IMR-90 (cell line): ENCODE results near the gene CCM2. TPM values are rescaled to one million over a fixed set of nuclear protein-coding genes. Genes with fewer than 3 reads are reported as not detected.
A peak's percentile ranks its signal among the peaks of the same experiment; 100 is the strongest.

ENCODE experiments used
- ATAC-seq: fragments of 200-7000 bp; cut with Tn5 transposase; 2 replicates; pipeline ENCODE4 v1.9.1; 2020; ENCODE audit warnings: low read depth, mild to moderate bottlenecking, moderate library complexity
- BruUV-seq: library from RNA; stranded (reverse); fragments of 400-500 nt; replicated peaks from 2 replicates; lab custom pipeline; 2021; lab: Mats Ljungman, UMichigan
- CTCF ChIA-PET: fragments of 300-600 bp; formaldehyde crosslinking; extraction: SDS; loops from one replicate; lab custom pipeline; 2021; ENCODE audit warnings: antibody characterized with exemption; lab: Yijun Ruan, JAX
- POLR2A ChIA-PET: fragments of 300-600 bp; sonication (Branson Sonifier 250); formaldehyde crosslinking; loops from one replicate; lab custom pipeline; 2022; ENCODE audit warnings: antibody characterized with exemption; ENCODE audit not compliant: unreplicated experiment; lab: Charles Lee
- DNase-seq: peaks from one replicate; pipeline ENCODE4 v3.0.0; 2013
- H2AFZ ChIP-seq: replicated peaks from 2 replicates; pipeline ENCODE3; 2013; ENCODE audit warnings: low read length, mild to moderate bottlenecking; ENCODE audit not compliant: poor library complexity
- H2AK5ac ChIP-seq: 2 replicates; pipeline ENCODE4 v1.6.1; 2013; ENCODE audit warnings: low read depth, low read length, inconsistent platforms
- H2AK9ac ChIP-seq: replicated peaks from 2 replicates; pipeline ENCODE3; 2013; ENCODE audit warnings: mild to moderate bottlenecking, low read depth, low read length, moderate library complexity; ENCODE audit not compliant: poor library complexity
- H2BK120ac ChIP-seq: 2 replicates; pipeline ENCODE4 v1.6.1; 2013; ENCODE audit warnings: low read depth, low read length, inconsistent platforms
- H2BK15ac ChIP-seq: 3 replicates; pipeline ENCODE4 v1.6.1; 2013; ENCODE audit warnings: low read depth, low read length, inconsistent platforms
- H2BK20ac ChIP-seq: 2 replicates; pipeline ENCODE4 v1.6.1; 2013; ENCODE audit warnings: low read depth, mild to moderate bottlenecking, inconsistent platforms, low read length, moderate library complexity
- H2BK5ac ChIP-seq: 2 replicates; pipeline ENCODE4 v1.6.1; 2013; ENCODE audit warnings: mild to moderate bottlenecking, low read depth, low read length, inconsistent platforms; ENCODE audit not compliant: poor library complexity, severe bottlenecking
- H3K14ac ChIP-seq: replicated peaks from 2 replicates; pipeline ENCODE4 v1.6.1; 2013; ENCODE audit warnings: low read depth, low read length, inconsistent platforms
- H3K18ac ChIP-seq: 2 replicates; pipeline ENCODE4 v1.6.1; 2013; ENCODE audit warnings: low read depth, low read length, control low read depth
- H3K23ac ChIP-seq: 2 replicates; pipeline ENCODE4 v1.6.1; 2013; ENCODE audit warnings: low read depth, low read length, inconsistent platforms
- H3K27ac ChIP-seq: 2 replicates; pipeline ENCODE4 v1.5.1; 2013; ENCODE audit warnings: mild to moderate bottlenecking, control low read depth, low read length; ENCODE audit not compliant: insufficient read depth
- H3K27me3 ChIP-seq: 2 replicates; pipeline ENCODE4 v1.6.1; 2013; ENCODE audit warnings: low read length; ENCODE audit not compliant: control insufficient read depth, insufficient read depth
- H3K36me3 ChIP-seq: 2 replicates; pipeline ENCODE4 v1.6.1; 2013; ENCODE audit warnings: low read length, mixed read lengths; ENCODE audit not compliant: control insufficient read depth, insufficient read depth
- H3K4ac ChIP-seq: 2 replicates; pipeline ENCODE4 v1.6.1; 2013; ENCODE audit warnings: low read depth, low read length, inconsistent platforms
- H3K4me1 ChIP-seq: 2 replicates; pipeline ENCODE4 v1.6.1; 2013; ENCODE audit warnings: low read length, mixed read lengths; ENCODE audit not compliant: control insufficient read depth, insufficient read depth
- H3K4me2 ChIP-seq: 2 replicates; pipeline ENCODE4 v1.6.1; 2013; ENCODE audit warnings: low read depth, mild to moderate bottlenecking, control low read depth, low read length, moderate library complexity
- H3K4me3 ChIP-seq: 2 replicates; pipeline ENCODE4 v1.5.1; 2013; ENCODE audit warnings: low read depth, mild to moderate bottlenecking, control low read depth, low read length, moderate library complexity; ENCODE audit not compliant: insufficient read depth
- H3K56ac ChIP-seq: 2 replicates; pipeline ENCODE4 v1.6.1; 2013; ENCODE audit warnings: low read length, inconsistent platforms; ENCODE audit not compliant: insufficient read depth; ENCODE audit errors: extremely low read depth
- H3K79me1 ChIP-seq, 2 experiments: 2 replicates each; pipeline ENCODE4 v1.6.1; 2013; ENCODE audit warnings: low read length in 2 of 2, inconsistent platforms in 1 of 2, low read depth in 1 of 2
- H3K9ac ChIP-seq: 2 replicates; pipeline ENCODE4 v1.6.1; 2013; ENCODE audit warnings: low read depth, low read length, control low read depth
- H3K9me1 ChIP-seq: 2 replicates; pipeline ENCODE4 v1.6.1; 2013; ENCODE audit warnings: low read length, inconsistent platforms; ENCODE audit not compliant: insufficient read depth
- H3K9me3 ChIP-seq: 2 replicates; pipeline ENCODE4 v1.6.1; 2013; ENCODE audit warnings: low read length; ENCODE audit not compliant: control insufficient read depth, insufficient read depth
- H4K20me1 ChIP-seq: 2 replicates; pipeline ENCODE4 v1.6.1; 2013; ENCODE audit warnings: low read length, inconsistent platforms; ENCODE audit not compliant: insufficient read depth
- H4K5ac ChIP-seq: 2 replicates; pipeline ENCODE4 v1.6.1; 2013; ENCODE audit warnings: mild to moderate bottlenecking, low read depth, low read length, control low read depth
- H4K8ac ChIP-seq, 2 experiments: 2 replicates each; pipeline ENCODE4 v1.6.1; 2013; ENCODE audit warnings: low read depth in 2 of 2, low read length in 2 of 2, control low read depth in 1 of 2, inconsistent platforms in 1 of 2
- H4K91ac ChIP-seq: 2 replicates; pipeline ENCODE4 v1.6.1; 2013; ENCODE audit warnings: low read depth, low read length, inconsistent platforms; ENCODE audit not compliant: insufficient read depth
- BHLHE40 ChIP-seq: fragments of 150-350 bp; IDR thresholded peaks from 2 replicates; pipeline ENCODE4 v1.6.1; 2016; ENCODE audit warnings: mild to moderate bottlenecking, low read depth, low read length
- CHD1 ChIP-seq: IDR thresholded peaks from 2 replicates; pipeline ENCODE4 v1.6.1; 2012; ENCODE audit warnings: low read depth, low read length, improper control_type of control experiment
- FOS ChIP-seq: fragments of 150-350 bp; IDR thresholded peaks from 2 replicates; pipeline ENCODE4 v1.6.1; 2016; ENCODE audit warnings: low read depth, low read length
- MAFK ChIP-seq: IDR thresholded peaks from 2 replicates; pipeline ENCODE4 v1.6.1; 2012; ENCODE audit warnings: low read depth, low read length, improper control_type of control experiment
- MAZ ChIP-seq: IDR thresholded peaks from 2 replicates; pipeline ENCODE4 v1.6.1; 2012; ENCODE audit warnings: low read depth, mild to moderate bottlenecking, low read length, improper control_type of control experiment, moderate library complexity, borderline replicate concordance
- MXI1 ChIP-seq: IDR thresholded peaks from 2 replicates; pipeline ENCODE4 v1.6.1; 2012; ENCODE audit warnings: low read depth, mild to moderate bottlenecking, low read length, moderate library complexity, borderline replicate concordance
- RAD21 ChIP-seq: IDR thresholded peaks from 2 replicates; pipeline ENCODE4 v1.6.1; 2012; ENCODE audit warnings: low read length, improper control_type of control experiment
- RCOR1 ChIP-seq: IDR thresholded peaks from 2 replicates; pipeline ENCODE4 v1.6.1; 2012; ENCODE audit warnings: mild to moderate bottlenecking, low read length, improper control_type of control experiment; ENCODE audit not compliant: insufficient replicate concordance
- RFX5 ChIP-seq: IDR thresholded peaks from 2 replicates; pipeline ENCODE4 v1.8.0; 2012; ENCODE audit warnings: low read depth, mild to moderate bottlenecking, low read length, moderate library complexity
- SMC3 ChIP-seq: fragments of 150-350 bp; IDR thresholded peaks from 2 replicates; pipeline ENCODE4 v1.6.1; 2016; ENCODE audit warnings: low read depth, mild to moderate bottlenecking, antibody characterized with exemption, low read length, moderate library complexity
- WGBS, 2 experiments: methylation state at CpG; one replicate each; pipeline versions ENCODE4 v1.1.5 to v1.1.7; 2013; ENCODE audit warnings: missing lambda C conversion rate in 2 of 2; ENCODE audit not compliant: insufficient read length in 1 of 2; ENCODE audit errors: extremely low coverage in 2 of 2; 5-methylcytosine and 5-hydroxymethylcytosine counted together
- dilution Hi-C: fragments of 300-500 bp; cut with HindIII; formaldehyde crosslinking; loops from one replicate; pipeline ENCODE4 v1.14.3; 2018; ENCODE audit warnings: low sequenced_read_pairs; ENCODE audit not compliant: unreplicated experiment
- in situ Hi-C: fragments of 300-500 bp; cut with MboI; formaldehyde crosslinking; loops from 3 replicates; pipeline ENCODE4 v1.14.3; 2019; ENCODE audit warnings: low sequenced_read_pairs, inconsistent platforms, mixed read lengths
- intact Hi-C: fragments of 100-400 bp; cut with micrococcal nuclease; formaldehyde crosslinking; loops from 2 replicates; pipeline ENCODE4 v1.10.0; 2022
- polyA plus RNA-seq, 3 experiments: library from polyadenylated mRNA; depleted of rRNA; stranded (reverse); fragments of >200 nt; gene quantifications; 2 replicates each; pipeline ENCODE4 v1.2.3, GENCODE V29; 2012; ENCODE audit warnings: low replicate concordance in 1 of 3
- total RNA-seq: library from RNA; depleted of rRNA; stranded (reverse); fragments of >200 nt; gene quantifications from 2 replicates; pipeline ENCODE4 v1.2.3, GENCODE V29; 2012
- TF ChIP-seq, protein P1 (sequence below): fragments of 150-350 bp; IDR thresholded peaks from 2 replicates; pipeline ENCODE4 v1.6.1; 2016; ENCODE audit warnings: low read depth, mild to moderate bottlenecking, low read length, moderate library complexity, borderline replicate concordance
- TF ChIP-seq, protein P2 (sequence below): fragments of 150-350 bp; IDR thresholded peaks from 2 replicates; pipeline ENCODE4 v1.6.1; 2017; ENCODE audit warnings: mild to moderate bottlenecking, antibody characterized with exemption, low read length, low read depth
- TF ChIP-seq, protein P3 (sequence below): conservative IDR thresholded peaks from 2 replicates; pipeline ENCODE4 v1.5.1; 2012; ENCODE audit warnings: mild to moderate bottlenecking, low read depth, low read length, improper control_type of control experiment

CCM2 gene
- total and polyA plus RNA-seq, 2 of the 4 experiments (the other 2 are of a cell fraction), result 65.2 to 78.5 TPM

DNA sequence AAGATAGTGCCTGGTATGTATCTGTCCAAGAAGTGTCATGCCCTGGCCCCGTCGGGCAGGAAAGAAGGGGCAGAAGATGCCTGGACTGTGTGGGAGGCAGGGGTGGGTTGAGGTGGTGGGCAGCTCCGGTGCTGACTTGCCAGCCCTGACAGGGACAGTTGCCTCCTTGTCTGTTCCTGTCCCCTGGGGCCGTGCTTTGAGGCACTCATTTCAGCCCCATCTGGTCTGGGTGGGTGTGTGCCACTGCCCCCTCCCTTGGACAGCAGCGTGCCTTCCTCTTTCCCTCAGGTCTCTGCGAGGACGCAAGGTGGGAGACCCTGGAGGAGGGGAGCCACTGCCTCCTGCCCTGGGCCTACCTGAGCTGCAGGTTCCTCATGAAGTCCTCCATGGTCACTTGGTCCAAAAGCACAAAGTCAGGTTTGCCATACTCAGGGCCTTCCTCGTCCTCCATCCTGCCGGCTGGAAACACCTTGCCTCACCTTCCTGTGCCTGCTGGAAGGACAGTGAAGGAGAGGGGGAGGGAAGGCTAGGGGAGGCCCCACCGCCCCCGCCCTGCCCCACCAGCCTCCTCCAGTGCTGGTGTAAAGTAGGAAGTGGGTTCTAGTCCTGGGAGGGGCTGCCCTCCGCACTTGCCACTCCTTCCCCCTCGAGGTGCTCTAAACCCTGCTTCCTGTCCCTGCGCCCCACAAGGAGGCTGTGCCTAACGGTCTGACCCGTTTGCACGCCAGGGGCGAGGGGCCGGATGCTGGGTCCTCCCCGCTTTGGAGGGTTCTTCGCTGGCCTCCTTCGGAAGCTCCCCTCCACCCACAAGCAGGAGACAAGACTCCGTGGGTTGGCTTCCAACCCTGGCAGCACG lies 21.3 kb upstream of the CCM2 start, which contains the start of gene MYO1G:
TSS of gene MYO1G (minus strand) at position 505 of the 856 bp plus-strand sequence. CDS start at position 451, 54 bp downstream.
- H4K8ac ChIP-seq, result peak within 1 kb of the TSS in 1 of 2 experiments; percentile 27; a peak in 2 of 4 replicates
- H3K14ac ChIP-seq, result peak within 1 kb of the TSS; percentile 61; the same call in 1 of the 2 replicates
- H3K9me1 ChIP-seq, result peaks cover 15% of the 10 kb centered on the region
- ATAC-seq, result no peak
- no peak within 1 kb of the TSS for H3K4me2 ChIP-seq
- ChIA-PET CTCF (no interaction called here), POLR2A (no interaction called here)
- no peak within 1 kb of the TSS for H2BK15ac ChIP-seq
- DNase-seq, result no peak
- no peaks in the 10 kb centered on the region for H3K27me3 ChIP-seq
- in situ Hi-C loops (no loop called here), intact Hi-C loops (no loop called here), dilution Hi-C loops (no loop called here)
- no peak within 1 kb of the TSS for H2AK5ac ChIP-seq
- H3K4ac ChIP-seq, result no peak within 1 kb of the TSS
- H3K4me3 ChIP-seq, result no peak within 1 kb of the TSS
- no peak within 1 kb of the TSS for H3K23ac ChIP-seq
- H3K9me3 ChIP-seq, result no peaks in the 10 kb centered on the region
- H3K56ac ChIP-seq, result no peak within 1 kb of the TSS
- 0 out of 2 replicates have a peak within 1 kb of the TSS, but pooled peaks have one; percentile 3 for H2BK20ac ChIP-seq
- peaks cover 7% of the 10 kb centered on the region; the same call in 1 of the 2 replicates for H4K20me1 ChIP-seq
- no peak within 1 kb of the TSS; the same call in 1 of the 2 replicates for H4K5ac ChIP-seq
- no peak within 1 kb of the TSS for H2AFZ ChIP-seq
- no peak within 1 kb of the TSS for H3K27ac ChIP-seq
- WGBS, 2 experiments, result 99% methylated on average over 11 of the region's 24 CpGs; no CpG with 5 or more reads in 1 of the 2 experiments
- H3K18ac ChIP-seq, result peak within 1 kb of the TSS; percentile 8; the same call in 1 of the 2 replicates
- peaks cover 0 to 12% of the 10 kb centered on the region in 2 experiments; a peak in 3 of 4 replicates for H3K79me1 ChIP-seq
- BruUV-seq, result no TSS peak
- no peak within 1 kb of the TSS for H3K9ac ChIP-seq
- peaks cover 14% of the 10 kb centered on the region for H3K36me3 ChIP-seq
- H2BK5ac ChIP-seq, result no peak within 1 kb of the TSS
- peaks cover 10% of the 10 kb centered on the region for H3K4me1 ChIP-seq
- peak within 1 kb of the TSS; percentile 34 for H2AK9ac ChIP-seq
- peak within 1 kb of the TSS; percentile 38; the same call in 1 of the 2 replicates for H4K91ac ChIP-seq
- H2BK120ac ChIP-seq, result no peak within 1 kb of the TSS
- TF ChIP-seq, protein P1, sequence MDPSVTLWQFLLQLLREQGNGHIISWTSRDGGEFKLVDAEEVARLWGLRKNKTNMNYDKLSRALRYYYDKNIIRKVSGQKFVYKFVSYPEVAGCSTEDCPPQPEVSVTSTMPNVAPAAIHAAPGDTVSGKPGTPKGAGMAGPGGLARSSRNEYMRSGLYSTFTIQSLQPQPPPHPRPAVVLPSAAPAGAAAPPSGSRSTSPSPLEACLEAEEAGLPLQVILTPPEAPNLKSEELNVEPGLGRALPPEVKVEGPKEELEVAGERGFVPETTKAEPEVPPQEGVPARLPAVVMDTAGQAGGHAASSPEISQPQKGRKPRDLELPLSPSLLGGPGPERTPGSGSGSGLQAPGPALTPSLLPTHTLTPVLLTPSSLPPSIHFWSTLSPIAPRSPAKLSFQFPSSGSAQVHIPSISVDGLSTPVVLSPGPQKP, result no peak
- no peak for TF ChIP-seq MAZ
- TF ChIP-seq RFX5, result no peak
- TF ChIP-seq CHD1, result no peak
- no peak for TF ChIP-seq MAFK
- TF ChIP-seq, protein P2, sequence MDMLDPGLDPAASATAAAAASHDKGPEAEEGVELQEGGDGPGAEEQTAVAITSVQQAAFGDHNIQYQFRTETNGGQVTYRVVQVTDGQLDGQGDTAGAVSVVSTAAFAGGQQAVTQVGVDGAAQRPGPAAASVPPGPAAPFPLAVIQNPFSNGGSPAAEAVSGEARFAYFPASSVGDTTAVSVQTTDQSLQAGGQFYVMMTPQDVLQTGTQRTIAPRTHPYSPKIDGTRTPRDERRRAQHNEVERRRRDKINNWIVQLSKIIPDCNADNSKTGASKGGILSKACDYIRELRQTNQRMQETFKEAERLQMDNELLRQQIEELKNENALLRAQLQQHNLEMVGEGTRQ, result no peak
- no peak for TF ChIP-seq FOS
- TF ChIP-seq BHLHE40, result no peak
- TF ChIP-seq RAD21, result no peak
- TF ChIP-seq, protein P3, sequence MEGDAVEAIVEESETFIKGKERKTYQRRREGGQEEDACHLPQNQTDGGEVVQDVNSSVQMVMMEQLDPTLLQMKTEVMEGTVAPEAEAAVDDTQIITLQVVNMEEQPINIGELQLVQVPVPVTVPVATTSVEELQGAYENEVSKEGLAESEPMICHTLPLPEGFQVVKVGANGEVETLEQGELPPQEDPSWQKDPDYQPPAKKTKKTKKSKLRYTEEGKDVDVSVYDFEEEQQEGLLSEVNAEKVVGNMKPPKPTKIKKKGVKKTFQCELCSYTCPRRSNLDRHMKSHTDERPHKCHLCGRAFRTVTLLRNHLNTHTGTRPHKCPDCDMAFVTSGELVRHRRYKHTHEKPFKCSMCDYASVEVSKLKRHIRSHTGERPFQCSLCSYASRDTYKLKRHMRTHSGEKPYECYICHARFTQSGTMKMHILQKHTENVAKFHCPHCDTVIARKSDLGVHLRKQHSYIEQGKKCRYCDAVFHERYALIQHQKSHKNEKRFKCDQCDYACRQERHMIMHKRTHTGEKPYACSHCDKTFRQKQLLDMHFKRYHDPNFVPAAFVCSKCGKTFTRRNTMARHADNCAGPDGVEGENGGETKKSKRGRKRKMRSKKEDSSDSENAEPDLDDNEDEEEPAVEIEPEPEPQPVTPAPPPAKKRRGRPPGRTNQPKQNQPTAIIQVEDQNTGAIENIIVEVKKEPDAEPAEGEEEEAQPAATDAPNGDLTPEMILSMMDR, result no peak
- TF ChIP-seq MXI1, result no peak
- TF ChIP-seq RCOR1, result no peak
- no peak for TF ChIP-seq SMC3
